Measurements from ENCODE around the gene ADAMTS17. TPM values are rescaled to one million over a fixed set of nuclear protein-coding genes. Genes with fewer than 3 reads are reported as not detected.

Gene ADAMTS17
- total RNA-seq, 1 experiment from 2014 or later = 1.8 TPM

DNA sequence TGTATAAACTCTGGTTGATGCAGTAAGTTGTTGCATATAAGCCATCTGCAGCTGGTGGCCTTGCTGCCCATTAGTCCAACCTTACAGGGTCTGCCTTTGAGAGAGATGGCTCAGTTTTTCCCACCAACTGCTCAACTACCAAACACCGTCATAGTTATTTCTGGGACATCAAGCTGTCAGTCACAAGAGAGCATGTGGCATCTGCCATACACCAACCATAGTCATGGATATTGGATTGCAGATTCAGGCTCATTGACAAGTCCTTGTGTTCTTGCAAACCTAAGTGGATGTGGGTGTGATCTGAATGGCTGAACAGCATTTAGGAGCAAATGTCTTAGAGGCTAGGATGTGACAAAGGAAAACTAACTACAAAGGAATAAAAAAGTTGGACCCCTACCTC lies 137.6 kb downstream of the ADAMTS17 start (continued):
- no peak for TF ChIP-seq ZNF138 (CRISPR knock-in tag; conservative IDR thresholded peaks at IDR 0.05)

DNA sequence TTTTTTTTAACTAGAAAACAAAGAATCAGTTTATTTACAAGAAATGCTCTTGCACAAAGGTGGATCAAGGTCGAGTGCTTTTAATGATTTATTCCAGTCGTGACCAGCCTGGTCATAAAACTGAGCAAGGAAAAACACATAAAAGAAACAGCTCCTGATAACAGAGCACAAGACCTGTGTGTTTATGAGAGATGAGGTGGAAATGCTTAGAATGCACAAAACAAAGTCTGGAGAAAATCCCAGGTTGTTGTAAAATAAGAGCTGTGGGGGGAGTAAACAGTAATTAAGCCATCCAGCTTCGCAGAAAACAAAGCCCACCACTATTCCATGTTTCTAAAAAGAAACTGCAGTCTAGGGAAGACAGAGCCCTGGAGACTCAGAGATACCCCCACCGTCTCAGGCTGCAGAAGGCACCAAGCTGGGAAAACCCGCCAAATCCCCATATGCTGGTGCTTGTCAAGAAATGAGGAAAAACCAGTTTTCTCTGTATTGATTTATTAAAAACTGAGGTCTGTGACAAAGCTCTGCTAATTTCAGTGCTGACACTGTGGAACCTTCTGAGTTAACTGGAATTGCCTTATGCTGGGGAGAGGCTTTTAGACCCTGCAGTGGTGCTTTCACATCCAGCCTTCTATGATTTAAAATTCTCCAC lies 139.3 kb downstream of the ADAMTS17 start:
- TF ChIP-seq SP1 (CRISPR knock-in tag; conservative IDR thresholded peaks at IDR 0.05) (no peak), JUN (CRISPR knock-in tag; IDR thresholded peaks at IDR 0.05) (no peak), NR3C1 (CRISPR knock-in tag; conservative IDR thresholded peaks at IDR 0.05; ENCODE audit: low read depth) (no peak), ZNF121 (CRISPR knock-in tag; IDR thresholded peaks at IDR 0.05) (no peak)
- TF ChIP-seq, protein P1, sequence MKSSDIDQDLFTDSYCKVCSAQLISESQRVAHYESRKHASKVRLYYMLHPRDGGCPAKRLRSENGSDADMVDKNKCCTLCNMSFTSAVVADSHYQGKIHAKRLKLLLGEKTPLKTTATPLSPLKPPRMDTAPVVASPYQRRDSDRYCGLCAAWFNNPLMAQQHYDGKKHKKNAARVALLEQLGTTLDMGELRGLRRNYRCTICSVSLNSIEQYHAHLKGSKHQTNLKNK (CRISPR knock-in tag; IDR thresholded peaks at IDR 0.05) = no peak
- TF ChIP-seq, protein P2, sequence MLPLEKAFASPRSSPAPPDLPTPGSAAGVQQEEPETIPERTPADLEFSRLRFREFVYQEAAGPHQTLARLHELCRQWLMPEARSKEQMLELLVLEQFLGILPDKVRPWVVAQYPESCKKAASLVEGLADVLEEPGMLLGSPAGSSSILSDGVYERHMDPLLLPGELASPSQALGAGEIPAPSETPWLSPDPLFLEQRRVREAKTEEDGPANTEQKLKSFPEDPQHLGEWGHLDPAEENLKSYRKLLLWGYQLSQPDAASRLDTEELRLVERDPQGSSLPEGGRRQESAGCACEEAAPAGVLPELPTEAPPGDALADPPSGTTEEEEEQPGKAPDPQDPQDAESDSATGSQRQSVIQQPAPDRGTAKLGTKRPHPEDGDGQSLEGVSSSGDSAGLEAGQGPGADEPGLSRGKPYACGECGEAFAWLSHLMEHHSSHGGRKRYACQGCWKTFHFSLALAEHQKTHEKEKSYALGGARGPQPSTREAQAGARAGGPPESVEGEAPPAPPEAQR (CRISPR knock-in tag; IDR thresholded peaks at IDR 0.05) = no peak
- TF ChIP-seq, protein P3, sequence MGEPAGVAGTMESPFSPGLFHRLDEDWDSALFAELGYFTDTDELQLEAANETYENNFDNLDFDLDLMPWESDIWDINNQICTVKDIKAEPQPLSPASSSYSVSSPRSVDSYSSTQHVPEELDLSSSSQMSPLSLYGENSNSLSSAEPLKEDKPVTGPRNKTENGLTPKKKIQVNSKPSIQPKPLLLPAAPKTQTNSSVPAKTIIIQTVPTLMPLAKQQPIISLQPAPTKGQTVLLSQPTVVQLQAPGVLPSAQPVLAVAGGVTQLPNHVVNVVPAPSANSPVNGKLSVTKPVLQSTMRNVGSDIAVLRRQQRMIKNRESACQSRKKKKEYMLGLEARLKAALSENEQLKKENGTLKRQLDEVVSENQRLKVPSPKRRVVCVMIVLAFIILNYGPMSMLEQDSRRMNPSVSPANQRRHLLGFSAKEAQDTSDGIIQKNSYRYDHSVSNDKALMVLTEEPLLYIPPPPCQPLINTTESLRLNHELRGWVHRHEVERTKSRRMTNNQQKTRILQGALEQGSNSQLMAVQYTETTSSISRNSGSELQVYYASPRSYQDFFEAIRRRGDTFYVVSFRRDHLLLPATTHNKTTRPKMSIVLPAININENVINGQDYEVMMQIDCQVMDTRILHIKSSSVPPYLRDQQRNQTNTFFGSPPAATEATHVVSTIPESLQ (CRISPR knock-in tag; IDR thresholded peaks at IDR 0.05) = no peak
- TF ChIP-seq, protein P4, sequence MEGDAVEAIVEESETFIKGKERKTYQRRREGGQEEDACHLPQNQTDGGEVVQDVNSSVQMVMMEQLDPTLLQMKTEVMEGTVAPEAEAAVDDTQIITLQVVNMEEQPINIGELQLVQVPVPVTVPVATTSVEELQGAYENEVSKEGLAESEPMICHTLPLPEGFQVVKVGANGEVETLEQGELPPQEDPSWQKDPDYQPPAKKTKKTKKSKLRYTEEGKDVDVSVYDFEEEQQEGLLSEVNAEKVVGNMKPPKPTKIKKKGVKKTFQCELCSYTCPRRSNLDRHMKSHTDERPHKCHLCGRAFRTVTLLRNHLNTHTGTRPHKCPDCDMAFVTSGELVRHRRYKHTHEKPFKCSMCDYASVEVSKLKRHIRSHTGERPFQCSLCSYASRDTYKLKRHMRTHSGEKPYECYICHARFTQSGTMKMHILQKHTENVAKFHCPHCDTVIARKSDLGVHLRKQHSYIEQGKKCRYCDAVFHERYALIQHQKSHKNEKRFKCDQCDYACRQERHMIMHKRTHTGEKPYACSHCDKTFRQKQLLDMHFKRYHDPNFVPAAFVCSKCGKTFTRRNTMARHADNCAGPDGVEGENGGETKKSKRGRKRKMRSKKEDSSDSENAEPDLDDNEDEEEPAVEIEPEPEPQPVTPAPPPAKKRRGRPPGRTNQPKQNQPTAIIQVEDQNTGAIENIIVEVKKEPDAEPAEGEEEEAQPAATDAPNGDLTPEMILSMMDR (IDR thresholded peaks at IDR 0.05) = no peak
- DNase-seq (ENCODE audit: low spot score) = no peak
- ChIA-PET CTCF (interaction anchor here (1.0 kb wide), 1 partner anchor 137 kb away, joined by 3 read pairs; no protein-coding TSS in a partner anchor), POLR2A (no interaction called here)
- Mint-ChIP-seq H3K9me3 (peaks cover 10% of the 10 kb centered on the region), H3K27me3 (ENCODE audit: low read depth) (no peaks in the 10 kb centered on the region; the same call in 1 of the 2 replicates), H3K27ac (no peak overlapping the region), H3K4me3 (no peak overlapping the region), H3K36me3 (no peaks in the 10 kb centered on the region), H3K4me1 (peaks cover 29% of the 10 kb centered on the region)
- ATAC-seq = no peak

DNA sequence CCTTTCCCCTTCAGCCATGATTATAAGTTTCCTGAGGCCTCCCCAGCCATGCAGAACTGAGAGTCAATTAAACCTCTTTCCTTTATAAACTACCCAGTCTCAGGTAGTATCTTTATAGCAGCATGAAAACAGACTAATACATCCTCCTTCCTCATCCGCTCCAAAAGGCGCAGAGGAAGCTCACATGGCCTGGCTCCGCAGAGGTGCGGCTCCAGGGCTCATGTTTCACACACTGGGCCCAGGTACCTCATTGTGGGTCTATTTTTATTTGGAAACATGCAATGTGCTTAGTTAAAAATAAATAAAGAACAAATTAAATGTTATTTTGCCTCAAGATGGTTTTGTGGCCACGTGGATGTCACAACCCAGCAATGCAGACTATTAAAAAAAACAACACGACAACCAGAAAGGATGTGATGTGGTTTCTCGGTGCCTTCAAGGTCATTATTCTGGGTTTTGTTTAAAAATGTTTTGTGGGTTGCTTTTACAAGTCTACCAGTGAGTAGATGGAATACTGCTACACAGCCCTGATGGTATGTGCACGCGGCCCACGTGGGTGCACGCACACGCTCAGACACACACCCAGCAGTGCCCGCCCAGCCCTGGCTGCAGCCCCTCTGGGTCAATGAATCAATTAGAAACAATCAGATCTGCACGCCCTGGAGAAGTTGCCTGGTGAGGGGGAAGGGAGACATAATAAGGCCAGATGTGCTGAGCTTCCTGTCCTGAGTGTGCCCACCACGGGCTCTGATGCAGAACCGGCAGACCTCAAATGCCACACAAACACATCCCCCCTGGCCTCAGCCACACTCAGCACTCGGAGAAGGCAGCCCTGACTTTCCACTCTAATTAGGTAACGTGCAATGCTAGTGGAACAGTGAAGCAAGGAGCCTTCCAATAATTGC lies 140.1 kb downstream of the ADAMTS17 start:
- Mint-ChIP-seq H3K4me1 (peaks cover 24% of the 10 kb centered on the region), H3K9me3 (peaks cover 10% of the 10 kb centered on the region), H3K4me3 (no peak overlapping the region), H3K27me3 (ENCODE audit: low read depth) (no peaks in the 10 kb centered on the region), H3K36me3 (no peaks in the 10 kb centered on the region), H3K27ac (no peak overlapping the region)
- DNase-seq (ENCODE audit: low spot score) (no peak), ATAC-seq (no peak; the same call in 1 of the 2 replicates)
- ChIA-PET POLR2A (no interaction called here), CTCF (interaction anchor here (1.0 kb wide), 1 partner anchor 137 kb away, joined by 3 read pairs; no protein-coding TSS in a partner anchor)
- TF ChIP-seq, protein P1 (CRISPR knock-in tag; IDR thresholded peaks at IDR 0.05) = no peak
- TF ChIP-seq, protein P5, sequence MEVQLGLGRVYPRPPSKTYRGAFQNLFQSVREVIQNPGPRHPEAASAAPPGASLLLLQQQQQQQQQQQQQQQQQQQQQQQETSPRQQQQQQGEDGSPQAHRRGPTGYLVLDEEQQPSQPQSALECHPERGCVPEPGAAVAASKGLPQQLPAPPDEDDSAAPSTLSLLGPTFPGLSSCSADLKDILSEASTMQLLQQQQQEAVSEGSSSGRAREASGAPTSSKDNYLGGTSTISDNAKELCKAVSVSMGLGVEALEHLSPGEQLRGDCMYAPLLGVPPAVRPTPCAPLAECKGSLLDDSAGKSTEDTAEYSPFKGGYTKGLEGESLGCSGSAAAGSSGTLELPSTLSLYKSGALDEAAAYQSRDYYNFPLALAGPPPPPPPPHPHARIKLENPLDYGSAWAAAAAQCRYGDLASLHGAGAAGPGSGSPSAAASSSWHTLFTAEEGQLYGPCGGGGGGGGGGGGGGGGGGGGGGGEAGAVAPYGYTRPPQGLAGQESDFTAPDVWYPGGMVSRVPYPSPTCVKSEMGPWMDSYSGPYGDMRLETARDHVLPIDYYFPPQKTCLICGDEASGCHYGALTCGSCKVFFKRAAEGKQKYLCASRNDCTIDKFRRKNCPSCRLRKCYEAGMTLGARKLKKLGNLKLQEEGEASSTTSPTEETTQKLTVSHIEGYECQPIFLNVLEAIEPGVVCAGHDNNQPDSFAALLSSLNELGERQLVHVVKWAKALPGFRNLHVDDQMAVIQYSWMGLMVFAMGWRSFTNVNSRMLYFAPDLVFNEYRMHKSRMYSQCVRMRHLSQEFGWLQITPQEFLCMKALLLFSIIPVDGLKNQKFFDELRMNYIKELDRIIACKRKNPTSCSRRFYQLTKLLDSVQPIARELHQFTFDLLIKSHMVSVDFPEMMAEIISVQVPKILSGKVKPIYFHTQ (CRISPR knock-in tag; IDR thresholded peaks at IDR 0.05) = no peak
- TF ChIP-seq, protein P6, sequence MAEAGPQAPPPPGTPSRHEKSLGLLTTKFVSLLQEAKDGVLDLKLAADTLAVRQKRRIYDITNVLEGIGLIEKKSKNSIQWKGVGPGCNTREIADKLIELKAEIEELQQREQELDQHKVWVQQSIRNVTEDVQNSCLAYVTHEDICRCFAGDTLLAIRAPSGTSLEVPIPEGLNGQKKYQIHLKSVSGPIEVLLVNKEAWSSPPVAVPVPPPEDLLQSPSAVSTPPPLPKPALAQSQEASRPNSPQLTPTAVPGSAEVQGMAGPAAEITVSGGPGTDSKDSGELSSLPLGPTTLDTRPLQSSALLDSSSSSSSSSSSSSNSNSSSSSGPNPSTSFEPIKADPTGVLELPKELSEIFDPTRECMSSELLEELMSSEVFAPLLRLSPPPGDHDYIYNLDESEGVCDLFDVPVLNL (CRISPR knock-in tag; IDR thresholded peaks at IDR 0.05; ENCODE audit: borderline replicate concordance, low read depth) = no peak
- TF ChIP-seq SP1 (CRISPR knock-in tag; conservative IDR thresholded peaks at IDR 0.05) = no peak
- TF ChIP-seq, protein P7, sequence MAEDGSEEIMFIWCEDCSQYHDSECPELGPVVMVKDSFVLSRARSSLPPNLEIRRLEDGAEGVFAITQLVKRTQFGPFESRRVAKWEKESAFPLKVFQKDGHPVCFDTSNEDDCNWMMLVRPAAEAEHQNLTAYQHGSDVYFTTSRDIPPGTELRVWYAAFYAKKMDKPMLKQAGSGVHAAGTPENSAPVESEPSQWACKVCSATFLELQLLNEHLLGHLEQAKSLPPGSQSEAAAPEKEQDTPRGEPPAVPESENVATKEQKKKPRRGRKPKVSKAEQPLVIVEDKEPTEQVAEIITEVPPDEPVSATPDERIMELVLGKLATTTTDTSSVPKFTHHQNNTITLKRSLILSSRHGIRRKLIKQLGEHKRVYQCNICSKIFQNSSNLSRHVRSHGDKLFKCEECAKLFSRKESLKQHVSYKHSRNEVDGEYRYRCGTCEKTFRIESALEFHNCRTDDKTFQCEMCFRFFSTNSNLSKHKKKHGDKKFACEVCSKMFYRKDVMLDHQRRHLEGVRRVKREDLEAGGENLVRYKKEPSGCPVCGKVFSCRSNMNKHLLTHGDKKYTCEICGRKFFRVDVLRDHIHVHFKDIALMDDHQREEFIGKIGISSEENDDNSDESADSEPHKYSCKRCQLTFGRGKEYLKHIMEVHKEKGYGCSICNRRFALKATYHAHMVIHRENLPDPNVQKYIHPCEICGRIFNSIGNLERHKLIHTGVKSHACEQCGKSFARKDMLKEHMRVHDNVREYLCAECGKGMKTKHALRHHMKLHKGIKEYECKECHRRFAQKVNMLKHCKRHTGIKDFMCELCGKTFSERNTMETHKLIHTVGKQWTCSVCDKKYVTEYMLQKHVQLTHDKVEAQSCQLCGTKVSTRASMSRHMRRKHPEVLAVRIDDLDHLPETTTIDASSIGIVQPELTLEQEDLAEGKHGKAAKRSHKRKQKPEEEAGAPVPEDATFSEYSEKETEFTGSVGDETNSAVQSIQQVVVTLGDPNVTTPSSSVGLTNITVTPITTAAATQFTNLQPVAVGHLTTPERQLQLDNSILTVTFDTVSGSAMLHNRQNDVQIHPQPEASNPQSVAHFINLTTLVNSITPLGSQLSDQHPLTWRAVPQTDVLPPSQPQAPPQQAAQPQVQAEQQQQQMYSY (CRISPR knock-in tag; IDR thresholded peaks at IDR 0.05) = no peak
